Neural cell (in vitro differentiated cells): Measurements from ENCODE around the gene GSDMA. TPM values are rescaled to one million over a fixed set of nuclear protein-coding genes. Genes with fewer than 3 reads are reported as not detected.

ENCODE experiments used
- H2AFZ ChIP-seq: fragments of 200-600, 300-800 bp; sonication (generic), shearing (Covaris generic); 2 replicates; pipeline ENCODE4 v1.6.0; 2014; ENCODE audit warnings: low read depth, mild to moderate bottlenecking, antibody characterized with exemption, low read length, moderate library complexity
- H3F3A ChIP-seq: fragments of 200-600 bp; shearing (Covaris generic); 2 replicates; pipeline ENCODE4 v1.6.1; 2016; ENCODE audit warnings: mild to moderate bottlenecking, moderate library complexity, mixed read lengths, antibody characterized with exemption, low read length; ENCODE audit not compliant: insufficient read depth, poor library complexity, severe bottlenecking
- H3K27ac ChIP-seq: fragments of 200-600, 300-800 bp; sonication (generic), shearing (Covaris generic); 2 replicates; pipeline ENCODE4 v1.5.1; 2014; ENCODE audit warnings: mild to moderate bottlenecking, low read length, moderate library complexity
- H3K27me3 ChIP-seq: fragments of 300-800, 200-600 bp; sonication (generic), shearing (Covaris generic); 2 replicates; pipeline ENCODE4 v1.6.0; 2014; ENCODE audit warnings: mild to moderate bottlenecking, low read depth, low read length, moderate library complexity; ENCODE audit not compliant: insufficient read depth
- H3K36me3 ChIP-seq: fragments of 300-800, 200-600 bp; sonication (generic), shearing (Covaris generic); 2 replicates; pipeline ENCODE4 v1.5.1; 2014; ENCODE audit warnings: mild to moderate bottlenecking, antibody characterized with exemption, low read length, moderate library complexity; ENCODE audit not compliant: insufficient read depth
- H3K4me2 ChIP-seq: fragments of 300-800, 200-600 bp; sonication (generic), shearing (Covaris generic); 2 replicates; pipeline ENCODE4 v1.6.0; 2014; ENCODE audit warnings: mild to moderate bottlenecking, low read length
- H3K4me3 ChIP-seq: fragments of 300-800, 200-600 bp; sonication (generic), shearing (Covaris generic); 2 replicates; pipeline ENCODE4 v1.5.1; 2014; ENCODE audit warnings: mild to moderate bottlenecking, low read length, moderate library complexity
- H3K79me2 ChIP-seq: fragments of 200-600 bp; shearing (Covaris generic); replicated peaks from 2 replicates; pipeline ENCODE4 v1.6.0; 2014; ENCODE audit warnings: mild to moderate bottlenecking, low read length, moderate library complexity; ENCODE audit not compliant: insufficient read depth
- H3K9ac ChIP-seq: fragments of 300-800, 200-600 bp; sonication (generic), shearing (Covaris generic); 2 replicates; pipeline ENCODE4 v1.6.1; 2016; ENCODE audit warnings: mild to moderate bottlenecking, low read length, mixed read lengths
- H3K9me2 ChIP-seq: fragments of 200-600 bp; shearing (Covaris generic); 2 replicates; pipeline ENCODE4 v1.6.1; 2016; ENCODE audit warnings: mild to moderate bottlenecking, low read length, mixed read lengths; ENCODE audit not compliant: insufficient read depth
- H3K9me3 ChIP-seq: fragments of 200-600, 300-800 bp; sonication (generic), shearing (Covaris generic); 2 replicates; pipeline ENCODE4 v1.6.1; 2016; ENCODE audit warnings: mild to moderate bottlenecking, mixed run types, low read length, moderate library complexity, mixed read lengths
- H4K20me1 ChIP-seq: fragments of 200-600 bp; shearing (Covaris generic); 2 replicates; pipeline ENCODE4 v1.6.1; 2016; ENCODE audit warnings: mild to moderate bottlenecking, mixed run types; ENCODE audit not compliant: insufficient read depth
- EP300 ChIP-seq: fragments of 450-650 bp; conservative IDR thresholded peaks from 2 replicates; pipeline ENCODE4 v1.6.1; 2014; ENCODE audit warnings: antibody characterized with exemption, mild to moderate bottlenecking, moderate library complexity; ENCODE audit not compliant: poor library complexity, severe bottlenecking
- EZH2 ChIP-seq: fragments of 200-600, 300-800 bp; shearing (Covaris generic), sonication (generic); IDR thresholded peaks from 2 replicates; pipeline ENCODE4 v1.6.1; 2014; ENCODE audit warnings: antibody characterized with exemption, low read length, borderline replicate concordance, mild to moderate bottlenecking; ENCODE audit not compliant: insufficient read depth, poor library complexity, severe bottlenecking
- MXI1 ChIP-seq: fragments of 450-650 bp; conservative IDR thresholded peaks from 2 replicates; pipeline ENCODE4 v1.6.1; 2014; ENCODE audit warnings: antibody characterized with exemption, mild to moderate bottlenecking; ENCODE audit not compliant: poor library complexity, severe bottlenecking
- POLR2AphosphoS5 ChIP-seq: IDR thresholded peaks from 2 replicates; pipeline ENCODE4 v1.6.1; 2012
- RAD21 ChIP-seq: fragments of 450-650 bp; conservative IDR thresholded peaks from 2 replicates; pipeline ENCODE4 v1.6.1; 2014; ENCODE audit warnings: antibody characterized with exemption, mild to moderate bottlenecking, moderate library complexity
- SMC3 ChIP-seq: fragments of 450-650 bp; conservative IDR thresholded peaks from 2 replicates; pipeline ENCODE4 v1.6.1; 2014; ENCODE audit warnings: antibody characterized with exemption, mild to moderate bottlenecking, moderate library complexity; ENCODE audit not compliant: poor library complexity
- TAF1 ChIP-seq: IDR thresholded peaks from 2 replicates; pipeline ENCODE4 v1.6.1; 2012; ENCODE audit warnings: low read depth
- polyA plus RNA-seq: library from polyadenylated mRNA; depleted of rRNA; stranded (reverse); fragments of >200 nt; gene quantifications from 2 replicates; pipeline ENCODE4 v1.2.3, GENCODE V29; 2014
- TF ChIP-seq, protein P1 (sequence below): IDR thresholded peaks from 2 replicates; pipeline ENCODE4 v1.6.1; 2012; ENCODE audit warnings: borderline replicate concordance
- TF ChIP-seq, protein P2 (sequence below): fragments of 450-650 bp; IDR thresholded peaks from 2 replicates; pipeline ENCODE4 v1.5.1; 2014; ENCODE audit warnings: antibody characterized with exemption, mild to moderate bottlenecking, moderate library complexity; ENCODE audit not compliant: poor library complexity, severe bottlenecking

Gene GSDMA
- polyA plus RNA-seq, 1 donor from 2014 or later = not detected

DNA sequence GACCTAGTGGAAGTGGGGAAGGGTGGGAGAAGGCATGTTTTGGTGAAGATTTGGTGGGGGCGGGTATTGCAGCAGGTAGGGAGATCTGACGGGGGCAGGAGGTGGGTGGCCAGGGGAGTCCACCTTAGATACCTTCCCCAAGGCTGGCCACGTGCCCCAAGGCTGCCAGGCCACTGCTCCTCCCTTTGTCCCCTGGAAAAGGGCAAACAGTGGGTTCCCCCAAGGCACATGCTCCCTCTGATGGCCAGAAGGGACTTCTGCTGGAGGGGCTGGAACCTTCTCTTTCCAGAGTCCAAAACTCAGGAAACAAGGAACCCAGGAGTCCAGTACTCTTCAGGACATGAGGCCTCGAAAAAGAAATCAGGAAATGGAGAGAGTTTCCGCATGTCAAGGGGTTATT lies 11.6 kb downstream of the GSDMA start:
- no peak overlapping the region for H3K4me2 ChIP-seq

DNA sequence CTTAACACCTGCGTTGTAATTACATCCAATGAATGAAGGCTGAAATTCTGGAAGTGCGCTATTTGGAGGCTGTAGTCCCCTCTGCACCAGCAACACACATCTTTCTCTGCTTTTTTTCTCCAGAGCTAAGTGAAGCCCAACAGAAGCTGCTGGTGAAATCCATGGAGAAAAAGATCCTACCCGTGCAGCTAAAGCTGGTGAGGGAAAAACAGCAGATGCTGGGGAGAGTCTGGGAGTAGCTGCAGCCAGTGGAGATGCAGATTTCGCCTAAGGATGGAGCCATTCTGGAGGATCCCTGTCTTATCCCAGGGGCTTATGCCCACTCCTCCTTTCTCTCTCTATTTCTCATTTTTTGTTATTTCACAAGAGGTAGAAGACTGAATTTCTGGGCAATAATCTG lies 13.0 kb downstream of the GSDMA start:
- no peak overlapping the region for H3K9ac ChIP-seq
- H3K9me3 ChIP-seq = no peaks in the 10 kb centered on the region
- H3K27me3 ChIP-seq = no peaks in the 10 kb centered on the region
- no peaks in the 10 kb centered on the region for H3K9me2 ChIP-seq
- no peak overlapping the region for H3K4me2 ChIP-seq
- H3K4me3 ChIP-seq = no peak overlapping the region
- H2AFZ ChIP-seq = no peak overlapping the region
- H3K79me2 ChIP-seq = no peaks in the 10 kb centered on the region
- no peaks in the 10 kb centered on the region for H3K36me3 ChIP-seq
- H3F3A ChIP-seq = no peaks in the 10 kb centered on the region
- H3K27ac ChIP-seq = no peak overlapping the region
- H4K20me1 ChIP-seq = no peaks in the 10 kb centered on the region
- TF ChIP-seq, protein P1, sequence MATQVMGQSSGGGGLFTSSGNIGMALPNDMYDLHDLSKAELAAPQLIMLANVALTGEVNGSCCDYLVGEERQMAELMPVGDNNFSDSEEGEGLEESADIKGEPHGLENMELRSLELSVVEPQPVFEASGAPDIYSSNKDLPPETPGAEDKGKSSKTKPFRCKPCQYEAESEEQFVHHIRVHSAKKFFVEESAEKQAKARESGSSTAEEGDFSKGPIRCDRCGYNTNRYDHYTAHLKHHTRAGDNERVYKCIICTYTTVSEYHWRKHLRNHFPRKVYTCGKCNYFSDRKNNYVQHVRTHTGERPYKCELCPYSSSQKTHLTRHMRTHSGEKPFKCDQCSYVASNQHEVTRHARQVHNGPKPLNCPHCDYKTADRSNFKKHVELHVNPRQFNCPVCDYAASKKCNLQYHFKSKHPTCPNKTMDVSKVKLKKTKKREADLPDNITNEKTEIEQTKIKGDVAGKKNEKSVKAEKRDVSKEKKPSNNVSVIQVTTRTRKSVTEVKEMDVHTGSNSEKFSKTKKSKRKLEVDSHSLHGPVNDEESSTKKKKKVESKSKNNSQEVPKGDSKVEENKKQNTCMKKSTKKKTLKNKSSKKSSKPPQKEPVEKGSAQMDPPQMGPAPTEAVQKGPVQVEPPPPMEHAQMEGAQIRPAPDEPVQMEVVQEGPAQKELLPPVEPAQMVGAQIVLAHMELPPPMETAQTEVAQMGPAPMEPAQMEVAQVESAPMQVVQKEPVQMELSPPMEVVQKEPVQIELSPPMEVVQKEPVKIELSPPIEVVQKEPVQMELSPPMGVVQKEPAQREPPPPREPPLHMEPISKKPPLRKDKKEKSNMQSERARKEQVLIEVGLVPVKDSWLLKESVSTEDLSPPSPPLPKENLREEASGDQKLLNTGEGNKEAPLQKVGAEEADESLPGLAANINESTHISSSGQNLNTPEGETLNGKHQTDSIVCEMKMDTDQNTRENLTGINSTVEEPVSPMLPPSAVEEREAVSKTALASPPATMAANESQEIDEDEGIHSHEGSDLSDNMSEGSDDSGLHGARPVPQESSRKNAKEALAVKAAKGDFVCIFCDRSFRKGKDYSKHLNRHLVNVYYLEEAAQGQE = no peak
- TF ChIP-seq TAF1 = no peak
- TF ChIP-seq RAD21 = no peak
- no peak for TF ChIP-seq EZH2
- TF ChIP-seq EP300 = no peak
- TF ChIP-seq SMC3 = no peak
- TF ChIP-seq, protein P2, sequence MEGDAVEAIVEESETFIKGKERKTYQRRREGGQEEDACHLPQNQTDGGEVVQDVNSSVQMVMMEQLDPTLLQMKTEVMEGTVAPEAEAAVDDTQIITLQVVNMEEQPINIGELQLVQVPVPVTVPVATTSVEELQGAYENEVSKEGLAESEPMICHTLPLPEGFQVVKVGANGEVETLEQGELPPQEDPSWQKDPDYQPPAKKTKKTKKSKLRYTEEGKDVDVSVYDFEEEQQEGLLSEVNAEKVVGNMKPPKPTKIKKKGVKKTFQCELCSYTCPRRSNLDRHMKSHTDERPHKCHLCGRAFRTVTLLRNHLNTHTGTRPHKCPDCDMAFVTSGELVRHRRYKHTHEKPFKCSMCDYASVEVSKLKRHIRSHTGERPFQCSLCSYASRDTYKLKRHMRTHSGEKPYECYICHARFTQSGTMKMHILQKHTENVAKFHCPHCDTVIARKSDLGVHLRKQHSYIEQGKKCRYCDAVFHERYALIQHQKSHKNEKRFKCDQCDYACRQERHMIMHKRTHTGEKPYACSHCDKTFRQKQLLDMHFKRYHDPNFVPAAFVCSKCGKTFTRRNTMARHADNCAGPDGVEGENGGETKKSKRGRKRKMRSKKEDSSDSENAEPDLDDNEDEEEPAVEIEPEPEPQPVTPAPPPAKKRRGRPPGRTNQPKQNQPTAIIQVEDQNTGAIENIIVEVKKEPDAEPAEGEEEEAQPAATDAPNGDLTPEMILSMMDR = no peak
- no peak for TF ChIP-seq POLR2AphosphoS5
- no peak for TF ChIP-seq MXI1

More for the DNA sequence above, 11.6 kb downstream of the GSDMA start:
- Histone ChIP-seq H3K9me3 (no peaks in the 10 kb centered on the region), H3K27me3 (no peaks in the 10 kb centered on the region), H3K9me2 (no peaks in the 10 kb centered on the region), H3K79me2 (no peaks in the 10 kb centered on the region), H3K9ac (no peak overlapping the region), H4K20me1 (no peaks in the 10 kb centered on the region), H3K36me3 (no peaks in the 10 kb centered on the region), H3K4me3 (no peak overlapping the region), H3K27ac (no peak overlapping the region), H3F3A (no peaks in the 10 kb centered on the region), H2AFZ (no peak overlapping the region)
- TF ChIP-seq EP300 = no peak
- no peak for TF ChIP-seq POLR2AphosphoS5
- TF ChIP-seq, protein P2 = no peak
- TF ChIP-seq, protein P1 = no peak
- TF ChIP-seq TAF1 = no peak
- TF ChIP-seq SMC3 = no peak
- TF ChIP-seq EZH2 = no peak
- no peak for TF ChIP-seq MXI1
- no peak for TF ChIP-seq RAD21
